Trophoblast cell (in vitro differentiated cells and primary cell): Measurements from ENCODE around the gene PLCB3.

Experiments used
- DNase-seq, 2 donors: peaks; one replicate each; pipeline ENCODE4 v3.0.0-alpha.2; 2016
- H2AFZ ChIP-seq: 2 replicates; pipeline ENCODE4 v1.6.1; 2013; ENCODE audit warnings: low read length, moderate library complexity, mild to moderate bottlenecking; ENCODE audit not compliant: insufficient read depth, poor library complexity
- H2AK5ac ChIP-seq: 2 replicates; pipeline ENCODE4 v1.6.1; 2013; ENCODE audit warnings: mild to moderate bottlenecking, low read length
- H2BK120ac ChIP-seq: 2 replicates; pipeline ENCODE4 v1.6.1; 2013; ENCODE audit warnings: low read length, mild to moderate bottlenecking, moderate library complexity; ENCODE audit not compliant: insufficient read depth, poor library complexity
- H2BK12ac ChIP-seq: 2 replicates; pipeline ENCODE4 v1.6.1; 2013; ENCODE audit warnings: mild to moderate bottlenecking, low read length, moderate library complexity
- H2BK5ac ChIP-seq: 2 replicates; pipeline ENCODE4 v1.6.1; 2013; ENCODE audit warnings: low read length, low read depth, moderate library complexity, mild to moderate bottlenecking; ENCODE audit not compliant: poor library complexity
- H3K14ac ChIP-seq: 2 replicates; pipeline ENCODE4 v1.6.1; 2013; ENCODE audit warnings: mild to moderate bottlenecking, low read length
- H3K18ac ChIP-seq: 2 replicates; pipeline ENCODE4 v1.6.1; 2013; ENCODE audit warnings: mild to moderate bottlenecking, low read length
- H3K23ac ChIP-seq: 2 replicates; pipeline ENCODE4 v1.6.1; 2013; ENCODE audit warnings: low read length
- H3K27ac ChIP-seq: 2 replicates; pipeline ENCODE4 v1.5.1; 2013; ENCODE audit warnings: low read depth, mild to moderate bottlenecking, inconsistent platforms, low read length, moderate library complexity
- H3K27me3 ChIP-seq: 2 replicates; pipeline ENCODE4 v1.6.1; 2013; ENCODE audit warnings: inconsistent platforms, mild to moderate bottlenecking, low read length, moderate library complexity; ENCODE audit not compliant: insufficient read depth
- H3K36me3 ChIP-seq, 2 experiments: 1 replicate in 1 of 2; 2 replicates in 1 of 2; pipeline ENCODE4 v1.6.1; 2013; ENCODE audit warnings: low read length in 2 of 2, mild to moderate bottlenecking in 2 of 2, moderate library complexity in 1 of 2; ENCODE audit not compliant: insufficient read depth in 2 of 2, control insufficient read depth in 1 of 2
- H3K4ac ChIP-seq: 2 replicates; pipeline ENCODE4 v1.6.1; 2013; ENCODE audit warnings: low read depth, mild to moderate bottlenecking, low read length, moderate library complexity
- H3K4me1 ChIP-seq, 2 experiments: 1 replicate in 1 of 2; 2 replicates in 1 of 2; pipeline ENCODE4 v1.6.1; 2013; ENCODE audit warnings: low read length in 2 of 2, mild to moderate bottlenecking in 2 of 2, moderate library complexity in 1 of 2; ENCODE audit not compliant: insufficient read depth in 2 of 2, control insufficient read depth in 1 of 2
- H3K4me2 ChIP-seq: 2 replicates; pipeline ENCODE4 v1.6.1; 2013; ENCODE audit warnings: inconsistent platforms, mild to moderate bottlenecking, low read length, moderate library complexity
- H3K4me3 ChIP-seq: 2 replicates; pipeline ENCODE4 v1.5.1; 2013; ENCODE audit warnings: mild to moderate bottlenecking, low read depth, low read length, inconsistent platforms
- H3K79me1 ChIP-seq: one replicate; pipeline ENCODE4 v1.6.1; 2013; ENCODE audit warnings: low read length
- H3K79me2 ChIP-seq: 2 replicates; pipeline ENCODE4 v1.6.1; 2013; ENCODE audit warnings: low read length, mild to moderate bottlenecking; ENCODE audit not compliant: control insufficient read depth, insufficient read depth, poor library complexity
- H3K9ac ChIP-seq: 2 replicates; pipeline ENCODE4 v1.6.1; 2013; ENCODE audit warnings: mild to moderate bottlenecking, low read length
- H3K9me3 ChIP-seq: 2 replicates; pipeline ENCODE4 v1.6.1; 2013; ENCODE audit warnings: low read depth, mild to moderate bottlenecking, control low read depth, inconsistent platforms, low read length; ENCODE audit not compliant: insufficient read depth
- H4K12ac ChIP-seq: 2 replicates; pipeline ENCODE4 v1.6.1; 2013; ENCODE audit warnings: low read depth, mild to moderate bottlenecking, low read length, moderate library complexity
- H4K8ac ChIP-seq: 2 replicates; pipeline ENCODE4 v1.6.1; 2013; ENCODE audit warnings: low read depth, mild to moderate bottlenecking, low read length, moderate library complexity
- H4K91ac ChIP-seq: one replicate; pipeline ENCODE4 v1.6.1; 2013; ENCODE audit warnings: low read depth, mild to moderate bottlenecking, low read length, moderate library complexity
- WGBS: extraction: QIAGEN DNeasy Blood & Tissue Kit; methylation state at CpG from one replicate; pipeline ENCODE4 v1.1.7; 2013; ENCODE audit warnings: missing lambda C conversion rate; ENCODE audit not compliant: insufficient read length, insufficient coverage; ENCODE audit errors: extremely low coverage; 5-methylcytosine and 5-hydroxymethylcytosine counted together

Gene PLCB3

DNA sequence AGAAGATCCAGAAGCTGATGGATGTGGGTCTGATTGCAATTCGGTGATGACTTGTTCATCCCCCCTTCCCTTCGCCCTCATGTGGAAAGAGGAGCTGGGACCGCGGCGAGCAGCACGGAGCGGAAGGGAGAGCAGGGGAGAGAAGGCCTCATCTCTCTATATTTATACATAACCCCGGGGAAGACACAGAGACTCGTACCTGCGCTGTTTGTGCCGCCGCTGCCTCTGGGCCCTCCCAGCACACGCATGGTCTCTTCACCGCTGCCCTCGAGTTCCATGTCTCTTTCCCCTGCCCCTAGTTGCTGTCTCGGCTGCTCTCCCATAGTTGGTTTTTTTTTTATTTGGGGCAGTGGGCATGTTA, 47.3 kb upstream of the PLCB3 start:
- Histone ChIP-seq H3K4me3 (no peak overlapping the region), H3K9ac (no peak overlapping the region), H2BK120ac (no peak overlapping the region), H3K4me2 (no peak overlapping the region), H3K9me3 (no peaks in the 10 kb centered on the region), H3K36me3 (peaks cover 61 to 76% of the 10 kb centered on the region in 2 experiments), H4K12ac (no peak overlapping the region), H2AFZ (no peak overlapping the region), H3K4ac (no peak overlapping the region), H3K14ac (no peak overlapping the region), H2AK5ac (no peak overlapping the region), H3K79me2 (no peaks in the 10 kb centered on the region), H3K4me1 (peaks cover 0 to 7% of the 10 kb centered on the region in 2 experiments), H3K79me1 (no peaks in the 10 kb centered on the region), H2BK12ac (no peak overlapping the region), H4K91ac (no peak overlapping the region), H3K23ac (no peak overlapping the region), H3K27me3 (no peaks in the 10 kb centered on the region), H3K27ac (no peak overlapping the region), H2BK5ac (no peak overlapping the region), H4K8ac (no peak overlapping the region), H3K18ac (no peak overlapping the region)
- no peak for DNase-seq
- WGBS: no CpG with 5 or more reads among the region's 16 CpGs

DNA sequence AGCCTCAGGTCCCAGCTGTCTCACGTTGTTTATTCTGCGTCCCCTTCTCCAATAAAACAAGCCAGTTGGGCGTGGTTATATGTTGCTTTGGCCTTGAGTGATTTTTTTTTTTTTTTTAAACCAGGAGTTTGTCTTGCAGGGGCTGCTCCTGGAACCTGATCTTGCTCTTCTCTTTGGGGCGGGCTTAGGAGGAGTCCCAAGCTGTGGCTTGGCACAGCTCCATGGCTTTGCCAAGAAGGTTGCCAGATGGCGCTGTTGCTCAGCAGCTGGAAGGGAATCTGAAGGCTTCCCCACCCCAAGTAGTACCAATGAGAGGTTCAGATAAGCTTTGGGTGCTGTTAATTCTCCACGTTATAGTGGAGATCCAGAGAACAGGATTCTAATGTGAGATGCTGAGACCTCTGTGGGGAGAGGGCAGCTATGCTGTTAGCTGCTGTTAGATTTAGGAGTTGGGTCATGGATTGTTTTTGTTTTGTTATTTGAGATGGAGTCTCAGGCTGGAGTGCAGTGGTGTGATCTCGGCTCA, 46.8 kb upstream of the PLCB3 start:
- peak; percentile 51 to 69 for DNase-seq
- Histone ChIP-seq H3K23ac (no peak overlapping the region), H2BK120ac (no peak overlapping the region), H4K12ac (no peak overlapping the region), H3K9me3 (no peaks in the 10 kb centered on the region), H3K9ac (no peak overlapping the region), H3K4me3 (no peak overlapping the region), H4K8ac (no peak overlapping the region), H4K91ac (no peak overlapping the region), H2BK12ac (no peak overlapping the region), H3K4me1 (peaks cover 0 to 7% of the 10 kb centered on the region in 2 experiments), H3K18ac (no peak overlapping the region), H3K79me1 (no peaks in the 10 kb centered on the region), H3K36me3 (peaks cover 60 to 76% of the 10 kb centered on the region in 2 experiments), H3K4ac (no peak overlapping the region), H2AK5ac (no peak overlapping the region), H3K27ac (no peak overlapping the region), H3K14ac (no peak overlapping the region), H3K79me2 (no peaks in the 10 kb centered on the region), H2BK5ac (no peak overlapping the region), H3K4me2 (no peak overlapping the region), H2AFZ (no peak overlapping the region), H3K27me3 (no peaks in the 10 kb centered on the region)
- WGBS: no CpG with 5 or more reads among the region's 7 CpGs

DNA sequence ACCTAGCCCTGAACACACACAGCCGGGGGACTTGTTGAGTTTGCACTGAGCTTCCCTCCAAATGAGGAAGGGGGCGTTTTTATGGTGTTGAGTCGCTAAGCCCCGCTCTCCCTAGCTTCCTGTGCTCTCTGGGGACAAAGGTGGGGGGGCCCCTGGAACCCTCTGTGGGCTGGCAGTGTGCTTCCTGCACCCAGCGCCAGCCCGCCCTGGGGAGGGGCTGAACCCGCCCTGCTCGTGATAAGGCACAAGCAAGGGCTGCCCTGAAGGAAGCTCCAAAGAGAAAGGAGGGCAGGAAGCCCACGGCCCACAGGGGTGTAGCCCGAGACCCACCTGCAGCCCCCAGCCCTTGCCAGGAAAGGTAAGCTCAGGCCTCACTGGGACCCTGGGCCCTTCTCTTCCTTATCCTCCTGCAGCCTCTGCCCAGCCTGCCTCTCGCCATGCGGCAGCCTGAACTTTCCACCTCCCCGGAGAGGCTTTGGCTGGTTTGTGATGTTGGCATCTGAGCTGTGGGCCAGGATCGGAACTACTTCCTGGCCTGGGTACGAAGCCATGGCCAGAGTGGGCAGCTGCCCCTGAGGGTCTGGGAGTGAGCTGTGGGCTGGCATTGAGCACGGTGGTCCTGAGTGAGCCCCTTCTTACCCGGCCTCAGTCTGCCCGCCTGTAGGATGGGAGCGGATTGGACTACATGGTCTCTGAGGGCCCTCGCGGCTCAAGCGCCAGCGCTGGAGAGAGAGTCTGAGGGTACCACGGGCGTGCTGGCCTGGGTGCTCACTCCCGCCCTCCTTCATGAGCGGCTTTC, 44.7 kb upstream of the PLCB3 start, which contains the start of gene FERMT3:
FERMT3 (plus strand) TSS at position 265 of the 799 bp plus-strand sequence. CDS start 644 bp downstream, outside the sequence.
- Histone ChIP-seq H3K79me2 (no peaks in the 10 kb centered on the region), H2BK120ac (no peak within 1 kb of the TSS), H3K79me1 (no peaks in the 10 kb centered on the region), H3K27ac (no peak within 1 kb of the TSS), H3K14ac (no peak within 1 kb of the TSS), H2AFZ (no peak within 1 kb of the TSS), H4K91ac (no peak within 1 kb of the TSS), H3K36me3 (peaks cover 55 to 67% of the 10 kb centered on the region in 2 experiments), H4K8ac (no peak within 1 kb of the TSS), H3K27me3 (no peaks in the 10 kb centered on the region), H3K9ac (no peak within 1 kb of the TSS), H3K4me1 (peaks cover 0 to 7% of the 10 kb centered on the region in 2 experiments), H3K4me2 (no peak within 1 kb of the TSS), H3K23ac (no peak within 1 kb of the TSS), H2BK12ac (no peak within 1 kb of the TSS), H3K4me3 (no peak within 1 kb of the TSS), H2BK5ac (no peak within 1 kb of the TSS), H3K4ac (no peak within 1 kb of the TSS), H3K18ac (no peak within 1 kb of the TSS), H4K12ac (no peak within 1 kb of the TSS), H3K9me3 (no peaks in the 10 kb centered on the region), H2AK5ac (no peak within 1 kb of the TSS)
- WGBS: no CpG with 5 or more reads among the region's 27 CpGs
- no peak for DNase-seq

- no peak overlapping the region for H2AK5ac ChIP-seq
- no peak overlapping the region for H3K4me2 ChIP-seq
- H2BK120ac ChIP-seq: no peak overlapping the region
- no peak overlapping the region for H2BK12ac ChIP-seq
- no peak overlapping the region for H3K23ac ChIP-seq
- H3K79me2 ChIP-seq: no peaks in the 10 kb centered on the region
- H3K14ac ChIP-seq: no peak overlapping the region
- no peak overlapping the region for H4K91ac ChIP-seq
- no peak overlapping the region for H2AFZ ChIP-seq
- no peak overlapping the region for H3K4me3 ChIP-seq
- H2BK5ac ChIP-seq: no peak overlapping the region
- H3K4me1 ChIP-seq: peaks cover 0 to 7% of the 10 kb centered on the region in 2 experiments
- no peak overlapping the region for H3K9ac ChIP-seq
- H3K18ac ChIP-seq: no peak overlapping the region
- DNase-seq: peak in 1 of 2 donors; percentile 28
- H3K36me3 ChIP-seq: peaks cover 58 to 67% of the 10 kb centered on the region in 2 experiments
- H4K8ac ChIP-seq: no peak overlapping the region
- H3K4ac ChIP-seq: no peak overlapping the region
- no peak overlapping the region for H3K27ac ChIP-seq
- H3K27me3 ChIP-seq: no peaks in the 10 kb centered on the region
- no CpG with 5 or more reads among the region's 30 CpGs for WGBS
- H3K79me1 ChIP-seq: no peaks in the 10 kb centered on the region
- H4K12ac ChIP-seq: no peak overlapping the region
- no peaks in the 10 kb centered on the region for H3K9me3 ChIP-seq
Measured at GRCh38 chr11:64207256-64208085, 43.9 kb upstream of the PLCB3 start.
